Measurements from ENCODE around the gene RBMS3.

DNA sequence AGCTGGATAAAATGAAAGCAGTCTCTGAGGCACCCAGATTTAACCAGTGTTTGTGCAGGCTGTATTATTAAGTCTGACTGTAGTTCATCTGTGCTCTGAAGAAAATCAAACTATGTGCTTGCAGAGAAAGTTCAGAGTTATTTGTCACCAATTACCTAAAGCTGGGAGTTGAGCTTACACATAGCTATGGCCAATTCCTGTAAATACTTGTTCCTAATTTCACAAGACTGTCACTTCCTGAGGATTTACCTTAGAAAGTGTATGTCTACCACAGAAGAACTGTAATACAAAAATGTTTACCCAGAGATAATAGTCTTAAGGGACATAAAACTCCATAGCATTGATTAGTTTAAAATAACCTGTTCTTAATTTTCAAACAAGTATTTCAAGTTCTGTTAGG, 697.2 kb downstream of the RBMS3 start:
- TF ChIP-seq, protein P1, sequence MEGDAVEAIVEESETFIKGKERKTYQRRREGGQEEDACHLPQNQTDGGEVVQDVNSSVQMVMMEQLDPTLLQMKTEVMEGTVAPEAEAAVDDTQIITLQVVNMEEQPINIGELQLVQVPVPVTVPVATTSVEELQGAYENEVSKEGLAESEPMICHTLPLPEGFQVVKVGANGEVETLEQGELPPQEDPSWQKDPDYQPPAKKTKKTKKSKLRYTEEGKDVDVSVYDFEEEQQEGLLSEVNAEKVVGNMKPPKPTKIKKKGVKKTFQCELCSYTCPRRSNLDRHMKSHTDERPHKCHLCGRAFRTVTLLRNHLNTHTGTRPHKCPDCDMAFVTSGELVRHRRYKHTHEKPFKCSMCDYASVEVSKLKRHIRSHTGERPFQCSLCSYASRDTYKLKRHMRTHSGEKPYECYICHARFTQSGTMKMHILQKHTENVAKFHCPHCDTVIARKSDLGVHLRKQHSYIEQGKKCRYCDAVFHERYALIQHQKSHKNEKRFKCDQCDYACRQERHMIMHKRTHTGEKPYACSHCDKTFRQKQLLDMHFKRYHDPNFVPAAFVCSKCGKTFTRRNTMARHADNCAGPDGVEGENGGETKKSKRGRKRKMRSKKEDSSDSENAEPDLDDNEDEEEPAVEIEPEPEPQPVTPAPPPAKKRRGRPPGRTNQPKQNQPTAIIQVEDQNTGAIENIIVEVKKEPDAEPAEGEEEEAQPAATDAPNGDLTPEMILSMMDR (IDR thresholded peaks at IDR 0.05): no peak
- no peak for TF ChIP-seq POLR2A (IDR thresholded peaks at IDR 0.05)
- TF ChIP-seq POLR2AphosphoS5 (IDR thresholded peaks at IDR 0.05): no peak
